HG02623 (cell line): Measurements from ENCODE around the gene DTWD2.
"Not testable (repeated sequence)": the region's sequence is repeated elsewhere in the genome, so short reads cannot be mapped to it uniquely, and the experiment has no call there.

Experiments
- ATAC-seq: cut with Tn5 transposase; IDR thresholded peaks from one replicate; pipeline ENCODE4 v1.9.1; 2021; ENCODE audit warnings: moderate library complexity; ENCODE audit not compliant: unreplicated experiment

DTWD2 gene

GRCh38 chr5:118952992-118953651 is 35.2 kb downstream of the DTWD2 start:
- no peak for ATAC-seq

- ATAC-seq: not testable (repeated sequence)
Measured at GRCh38 chr5:118952306-118952705, 36.0 kb downstream of the DTWD2 start.

GRCh38 chr5:118950354-118950753 is 38.0 kb downstream of the DTWD2 start:
- ATAC-seq: not testable (repeated sequence)

GRCh38 chr5:118946138-118946800 is 42.1 kb downstream of the DTWD2 start:
- no peak for ATAC-seq

- ATAC-seq: no peak
Measured at GRCh38 chr5:118937393-118938061, 50.8 kb downstream of the DTWD2 start.

GRCh38 chr5:118933703-118934102 is 54.6 kb downstream of the DTWD2 start:
- ATAC-seq: no peak

GRCh38 chr5:118931564-118931963 is 56.8 kb downstream of the DTWD2 start:
- no peak for ATAC-seq

GRCh38 chr5:118924006-118924389 is 64.3 kb downstream of the DTWD2 start:
- ATAC-seq: no peak

GRCh38 chr5:118923295-118924005 is 64.9 kb downstream of the DTWD2 start:
- ATAC-seq: no peak

GRCh38 chr5:118921866-118922265 is 66.5 kb downstream of the DTWD2 start:
- no peak for ATAC-seq

GRCh38 chr5:118919016-118919415 is 69.3 kb downstream of the DTWD2 start:
- no peak for ATAC-seq

GRCh38 chr5:118918232-118918631 is 70.1 kb downstream of the DTWD2 start:
- no peak for ATAC-seq

GRCh38 chr5:118907536-118907935 is 80.8 kb downstream of the DTWD2 start:
- not testable (repeated sequence) for ATAC-seq

- ATAC-seq: no peak
Measured at GRCh38 chr5:118906947-118907346, 81.4 kb downstream of the DTWD2 start.

GRCh38 chr5:118905196-118905595 is 83.2 kb downstream of the DTWD2 start:
- ATAC-seq: no peak

- ATAC-seq: no peak
Measured at GRCh38 chr5:118902656-118903438, 85.5 kb downstream of the DTWD2 start.

GRCh38 chr5:118894709-118895108 is 93.6 kb downstream of the DTWD2 start:
- ATAC-seq: no peak

- no peak for ATAC-seq
Measured at GRCh38 chr5:118891252-118891651, 97.1 kb downstream of the DTWD2 start.

GRCh38 chr5:118889165-118889564 is 99.2 kb downstream of the DTWD2 start:
- ATAC-seq: no peak

- no peak for ATAC-seq
Measured at GRCh38 chr5:118888556-118888955, 99.8 kb downstream of the DTWD2 start.

- no peak for ATAC-seq
Measured at GRCh38 chr5:118883362-118883761, 105.0 kb downstream of the DTWD2 start.
